BE2C (cell line): ENCODE results near the gene REEP6.

ENCODE experiments used
- DNase-seq: peaks from one replicate; pipeline ENCODE4 v3.0.0-alpha.2; 2020
- H3K27me3 ChIP-seq: fragments of 250-450 bp; sonication (Bioruptor Pico); 2 replicates; pipeline ENCODE4 v1.5.1; 2020; ENCODE audit warnings: mild to moderate bottlenecking
- H3K36me3 ChIP-seq: fragments of 250-450 bp; sonication (Bioruptor Pico); 2 replicates; pipeline ENCODE4 v1.5.1; 2020; ENCODE audit warnings: mild to moderate bottlenecking
- H3K4me1 ChIP-seq: fragments of 250-450 bp; sonication (Bioruptor Pico); 2 replicates; pipeline ENCODE4 v1.5.1; 2020
- H3K4me3 ChIP-seq: 2 replicates; pipeline ENCODE4 v1.5.1; 2011; ENCODE audit warnings: low read depth, low read length
- H3K9me3 ChIP-seq: fragments of 250-450 bp; sonication (Bioruptor Pico); 2 replicates; pipeline ENCODE4 v1.5.1; 2020
- TF ChIP-seq, protein P1 (sequence below): IDR thresholded peaks from 2 replicates; pipeline ENCODE4 v1.5.1; 2012; ENCODE audit warnings: mild to moderate bottlenecking, low read depth, low read length

Gene REEP6

DNA sequence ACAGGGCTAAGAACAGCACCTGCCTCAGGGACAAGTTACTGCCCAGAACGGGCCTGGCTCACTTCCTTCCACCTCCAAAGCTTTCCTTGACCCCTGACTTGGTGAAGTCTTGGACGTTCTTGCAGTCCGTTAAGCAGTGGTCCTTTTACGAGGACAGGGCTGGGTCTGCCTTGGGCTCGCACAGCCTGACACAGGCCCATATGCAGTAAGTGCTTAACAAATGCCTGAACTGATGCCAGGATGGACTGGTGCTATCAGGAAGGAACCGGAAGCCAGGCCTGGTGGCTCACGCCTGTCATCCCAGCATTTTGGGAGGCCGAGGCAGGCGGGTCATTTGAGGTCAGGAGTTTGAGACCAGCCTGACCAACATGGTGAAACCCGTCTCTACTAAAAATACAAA, 31.1 kb downstream of the REEP6 start:
- H3K4me1 ChIP-seq = no peaks in the 10 kb centered on the region
- peaks cover 38% of the 10 kb centered on the region for H3K27me3 ChIP-seq
- H3K4me3 ChIP-seq = no peak overlapping the region
- TF ChIP-seq, protein P1, sequence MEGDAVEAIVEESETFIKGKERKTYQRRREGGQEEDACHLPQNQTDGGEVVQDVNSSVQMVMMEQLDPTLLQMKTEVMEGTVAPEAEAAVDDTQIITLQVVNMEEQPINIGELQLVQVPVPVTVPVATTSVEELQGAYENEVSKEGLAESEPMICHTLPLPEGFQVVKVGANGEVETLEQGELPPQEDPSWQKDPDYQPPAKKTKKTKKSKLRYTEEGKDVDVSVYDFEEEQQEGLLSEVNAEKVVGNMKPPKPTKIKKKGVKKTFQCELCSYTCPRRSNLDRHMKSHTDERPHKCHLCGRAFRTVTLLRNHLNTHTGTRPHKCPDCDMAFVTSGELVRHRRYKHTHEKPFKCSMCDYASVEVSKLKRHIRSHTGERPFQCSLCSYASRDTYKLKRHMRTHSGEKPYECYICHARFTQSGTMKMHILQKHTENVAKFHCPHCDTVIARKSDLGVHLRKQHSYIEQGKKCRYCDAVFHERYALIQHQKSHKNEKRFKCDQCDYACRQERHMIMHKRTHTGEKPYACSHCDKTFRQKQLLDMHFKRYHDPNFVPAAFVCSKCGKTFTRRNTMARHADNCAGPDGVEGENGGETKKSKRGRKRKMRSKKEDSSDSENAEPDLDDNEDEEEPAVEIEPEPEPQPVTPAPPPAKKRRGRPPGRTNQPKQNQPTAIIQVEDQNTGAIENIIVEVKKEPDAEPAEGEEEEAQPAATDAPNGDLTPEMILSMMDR = no peak
- DNase-seq = no peak
- H3K36me3 ChIP-seq = no peaks in the 10 kb centered on the region
- no peaks in the 10 kb centered on the region for H3K9me3 ChIP-seq

DNA sequence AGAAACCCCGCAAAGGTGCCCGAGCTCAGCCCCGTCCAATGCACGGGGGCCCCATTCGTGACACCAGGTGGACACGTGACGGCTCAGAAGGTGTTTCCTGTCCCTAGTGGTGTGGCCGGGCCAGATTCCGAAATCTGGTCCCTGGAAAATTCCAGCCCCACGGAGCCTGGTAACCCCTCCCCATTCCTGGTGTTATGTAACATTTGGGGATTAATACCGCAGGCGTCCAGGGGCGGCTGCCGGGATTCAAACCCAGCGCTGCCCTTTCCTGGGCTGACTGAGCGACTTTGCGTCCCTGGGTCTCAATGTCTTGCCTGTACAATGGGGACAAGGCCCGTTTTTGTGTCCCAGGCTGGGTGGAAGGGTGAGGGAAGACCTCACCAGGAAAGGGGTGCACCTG, 31.9 kb downstream of the REEP6 start:
- DNase-seq = no peak
- TF ChIP-seq, protein P1 = no peak
- H3K4me1 ChIP-seq = no peaks in the 10 kb centered on the region
- H3K9me3 ChIP-seq = no peaks in the 10 kb centered on the region
- H3K36me3 ChIP-seq = no peaks in the 10 kb centered on the region
- H3K4me3 ChIP-seq = no peak overlapping the region
- H3K27me3 ChIP-seq = peaks cover 38% of the 10 kb centered on the region

DNA sequence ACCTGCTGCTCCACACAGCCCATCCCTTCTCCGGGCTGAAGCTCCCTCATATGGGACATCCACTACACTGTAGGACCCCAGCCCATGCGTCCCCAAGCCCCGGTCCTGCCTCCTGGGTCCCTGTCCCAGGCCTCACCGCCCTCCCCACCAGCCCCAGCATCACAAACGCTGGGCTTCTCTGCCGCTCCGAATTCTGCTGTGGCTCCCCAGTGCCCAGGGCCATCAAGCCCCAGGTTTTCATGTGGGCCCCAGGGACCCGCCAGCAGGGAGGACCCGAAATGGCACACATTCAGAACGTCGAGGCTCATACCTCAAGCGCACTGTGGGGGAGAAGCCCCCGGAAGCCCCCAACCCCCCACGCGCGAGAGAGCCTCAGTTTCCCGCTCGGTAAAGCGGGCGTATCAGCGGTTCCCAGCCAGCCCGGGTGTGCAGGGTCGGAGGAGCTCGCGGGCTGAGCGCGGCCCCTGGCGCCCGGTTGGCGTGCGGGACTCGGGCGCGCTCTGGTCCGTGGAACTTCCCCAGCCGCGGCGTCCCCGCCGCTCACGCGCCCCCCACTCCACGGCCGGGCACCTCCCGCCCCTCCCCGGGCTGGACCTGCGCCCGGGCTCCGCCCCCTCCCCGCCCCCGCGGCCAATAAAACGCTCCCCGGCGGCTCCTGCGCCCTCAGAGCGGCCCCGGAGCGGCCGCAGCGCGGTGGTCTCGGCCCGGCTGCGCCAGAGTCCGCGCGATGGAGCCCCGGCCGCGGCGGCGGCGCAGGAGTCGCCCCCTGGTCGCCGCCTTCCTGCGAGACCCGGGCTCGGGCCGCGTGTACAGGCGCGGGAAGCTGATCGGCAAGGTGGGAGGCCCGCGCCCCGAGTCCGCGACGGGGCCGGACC, 32.7 kb downstream of the REEP6 start, which contains the start of gene PLK5:
TSS of gene PLK5 (plus strand) at position 666 of the 875 bp plus-strand sequence. CDS start 2,920 bp downstream, outside the sequence.
- DNase-seq = no peak
- H3K9me3 ChIP-seq = no peaks in the 10 kb centered on the region
- H3K4me3 ChIP-seq = no peak within 1 kb of the TSS
- TF ChIP-seq, protein P1 = no peak
- H3K4me1 ChIP-seq = no peaks in the 10 kb centered on the region
- H3K27me3 ChIP-seq = peaks cover 38% of the 10 kb centered on the region
- no peaks in the 10 kb centered on the region for H3K36me3 ChIP-seq

DNA sequence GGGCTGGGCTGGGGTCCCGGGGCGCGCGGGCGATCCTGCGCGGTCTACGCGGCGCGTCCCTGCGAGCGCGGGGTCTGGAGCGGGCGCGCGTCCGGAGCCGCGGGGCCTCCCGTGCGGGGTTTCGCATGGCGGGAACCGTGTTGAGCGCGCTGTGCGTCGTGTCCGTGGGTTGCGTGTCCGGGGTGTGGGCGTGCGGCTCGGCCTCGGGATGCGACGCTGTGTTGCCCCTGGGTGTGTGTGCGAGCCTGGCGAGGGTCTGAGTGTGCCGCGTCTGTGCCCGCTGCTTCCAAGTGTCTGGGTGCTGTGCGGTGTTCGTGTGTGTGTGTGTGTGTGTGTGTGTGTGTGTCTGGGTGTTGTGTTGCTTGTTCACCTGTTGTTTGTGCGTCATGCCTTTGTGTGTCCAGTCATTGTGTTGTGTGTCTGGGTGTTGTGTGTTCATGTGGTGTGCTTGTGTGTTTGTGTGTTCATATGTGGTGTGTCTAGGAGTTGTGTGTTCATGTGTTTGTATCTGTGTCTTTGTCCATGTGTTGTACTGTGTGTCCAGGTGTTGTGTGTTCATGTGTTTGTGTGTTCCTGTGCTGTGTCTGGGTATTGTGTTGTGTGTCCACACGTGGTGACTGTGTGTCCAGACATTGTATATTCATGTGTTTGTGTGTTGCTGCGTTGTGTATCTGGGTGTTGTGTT, 33.4 kb downstream of the REEP6 start:
- Histone ChIP-seq H3K4me3 (no peak overlapping the region), H3K27me3 (peaks cover 42% of the 10 kb centered on the region), H3K4me1 (no peaks in the 10 kb centered on the region), H3K9me3 (no peaks in the 10 kb centered on the region), H3K36me3 (no peaks in the 10 kb centered on the region)
- TF ChIP-seq, protein P1 = no peak
- DNase-seq = no peak

DNA sequence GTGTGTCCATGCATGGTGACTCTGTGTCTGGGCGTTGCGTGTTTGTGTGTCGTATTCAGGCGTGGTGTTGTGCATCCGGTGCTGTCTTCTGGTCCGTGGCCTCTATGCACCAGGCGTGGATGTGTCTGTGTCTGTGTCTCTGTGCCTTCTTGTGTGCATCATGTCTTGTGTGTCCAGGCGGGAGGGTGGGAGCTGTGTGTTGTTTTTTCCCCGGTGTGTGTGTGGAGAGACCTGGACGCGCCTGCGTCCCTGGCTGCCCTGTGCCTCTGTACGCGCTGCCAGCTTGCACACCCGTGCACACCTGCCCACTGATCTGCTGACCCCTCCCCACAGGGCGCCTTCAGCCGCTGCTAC, 34.0 kb downstream of the REEP6 start:
- DNase-seq = no peak
- Histone ChIP-seq H3K4me3 (no peak overlapping the region), H3K27me3 (peaks cover 47% of the 10 kb centered on the region), H3K9me3 (no peaks in the 10 kb centered on the region), H3K36me3 (no peaks in the 10 kb centered on the region), H3K4me1 (no peaks in the 10 kb centered on the region)
- TF ChIP-seq, protein P1 = no peak

DNA sequence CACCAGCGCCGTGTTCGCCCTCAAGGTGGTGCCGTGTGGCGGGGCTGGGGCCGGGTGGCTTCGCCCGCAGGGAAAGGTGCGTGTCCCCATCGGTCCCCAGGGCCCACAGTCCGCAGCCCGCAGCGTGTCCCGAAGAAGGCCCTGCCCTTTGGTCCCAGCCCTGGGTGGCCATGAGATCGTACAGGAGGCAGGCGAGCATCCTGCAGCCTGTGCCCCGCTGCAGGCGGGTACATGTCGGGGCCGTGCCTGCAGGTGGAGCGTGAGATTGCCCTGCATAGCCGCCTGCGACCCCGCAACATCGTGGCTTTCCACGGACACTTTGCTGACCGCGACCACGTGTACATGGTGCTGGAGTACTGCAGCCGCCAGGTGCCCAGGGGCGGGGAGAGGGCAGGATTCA, 34.4 kb downstream of the REEP6 start:
- no peak for DNase-seq
- H3K27me3 ChIP-seq = peaks cover 50% of the 10 kb centered on the region
- no peaks in the 10 kb centered on the region for H3K36me3 ChIP-seq

More for the DNA sequence above, 34.4 kb downstream of the REEP6 start:
- H3K4me3 ChIP-seq = no peak overlapping the region
- H3K9me3 ChIP-seq = no peaks in the 10 kb centered on the region
- H3K4me1 ChIP-seq = no peaks in the 10 kb centered on the region
- TF ChIP-seq, protein P1 = no peak
